ENCODE data around the gene CORO2B.

The CORO2B gene

GRCh38 chr15:68698708-68699107 lies 119.9 kb downstream of the CORO2B start:
- DNase-seq (ENCODE audit: low spot score), result no peak

- DNase-seq (ENCODE audit: low spot score), result no peak
Measured at GRCh38 chr15:68699124-68699880, 120.5 kb downstream of the CORO2B start.

DNA sequence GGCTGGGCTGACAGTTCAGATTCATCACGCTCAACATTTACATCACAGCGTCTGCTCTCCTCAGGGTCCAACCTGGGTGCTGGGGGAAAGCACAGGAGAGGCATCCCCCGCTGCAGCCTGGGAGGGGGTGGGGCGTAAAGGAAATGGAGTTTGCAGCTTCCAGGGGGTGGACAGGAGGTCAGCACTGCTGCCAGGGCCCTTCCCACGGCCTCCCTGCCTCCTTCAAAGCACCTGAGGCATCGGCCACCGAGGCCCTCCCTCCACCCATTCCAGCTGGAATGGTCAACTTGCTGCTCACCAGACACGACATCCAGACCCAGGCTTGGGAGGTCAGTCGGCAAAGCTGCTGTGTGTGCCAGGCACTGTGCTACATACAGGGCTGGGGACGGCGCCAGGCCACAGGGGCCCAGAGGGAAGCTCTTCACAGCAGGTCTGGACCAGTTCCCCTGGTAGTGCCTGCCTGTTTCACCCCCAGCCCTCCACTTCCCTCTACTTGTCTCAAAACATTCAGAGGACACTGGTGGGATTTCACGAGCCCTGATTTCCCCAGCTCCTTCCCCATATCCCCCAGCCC lies 121.2 kb downstream of the CORO2B start:
- no peak for DNase-seq (ENCODE audit: low spot score)

- DNase-seq (ENCODE audit: low spot score), result peak; percentile 55
Measured at GRCh38 chr15:68700455-68701123, 121.8 kb downstream of the CORO2B start.

GRCh38 chr15:68701886-68702285 lies 123.1 kb downstream of the CORO2B start:
- DNase-seq (ENCODE audit: low spot score), result no peak

DNA sequence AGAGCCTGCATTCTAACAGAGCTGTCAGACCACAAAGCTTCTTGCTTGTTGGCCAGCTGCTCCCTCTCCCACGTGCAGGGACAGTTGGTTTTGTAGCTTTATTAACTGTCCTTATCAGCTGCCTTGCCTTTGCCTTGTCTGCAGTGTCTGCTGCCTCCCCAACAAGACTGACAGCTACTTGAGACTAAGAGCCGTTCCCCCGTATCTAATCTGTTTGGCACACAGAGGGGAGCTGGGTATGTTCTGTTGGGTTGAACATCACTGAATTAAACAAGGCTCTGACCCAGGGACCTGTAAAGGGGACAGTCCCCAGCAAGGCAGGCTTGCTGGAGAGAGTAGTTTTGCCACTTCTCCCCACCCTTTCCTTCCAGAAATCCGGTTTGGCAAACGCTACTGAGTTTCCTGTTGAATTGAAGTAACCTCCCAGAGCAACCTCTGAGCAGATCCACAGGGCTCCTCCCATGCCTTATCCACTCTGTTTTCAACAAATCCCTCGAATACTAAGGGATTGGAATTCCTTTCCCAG lies 125.8 kb downstream of the CORO2B start:
- no peak for DNase-seq (ENCODE audit: low spot score)

- DNase-seq (ENCODE audit: low spot score), result no peak
Measured at GRCh38 chr15:68706256-68706655, 127.5 kb downstream of the CORO2B start.

DNA sequence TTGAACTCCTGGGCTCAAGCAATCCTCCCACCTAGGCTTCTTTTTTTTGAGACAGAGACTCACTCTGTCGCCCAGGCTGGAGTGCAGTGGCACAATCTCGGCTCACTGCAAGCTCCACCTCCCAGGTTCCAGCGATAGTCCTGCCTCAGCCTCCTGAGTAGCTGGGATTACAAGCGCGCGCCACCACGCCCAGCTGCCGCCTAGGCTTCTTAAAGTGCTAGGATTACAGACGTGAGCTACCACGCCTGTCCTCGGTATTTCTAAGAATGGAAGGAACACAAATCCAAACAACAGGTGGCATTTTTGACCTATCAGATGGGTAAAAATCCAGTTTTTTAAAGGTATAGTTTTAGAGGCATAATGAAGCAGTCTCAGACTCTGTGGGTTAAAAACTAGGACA lies 128.1 kb downstream of the CORO2B start:
- no peak for DNase-seq (ENCODE audit: low spot score)

DNA sequence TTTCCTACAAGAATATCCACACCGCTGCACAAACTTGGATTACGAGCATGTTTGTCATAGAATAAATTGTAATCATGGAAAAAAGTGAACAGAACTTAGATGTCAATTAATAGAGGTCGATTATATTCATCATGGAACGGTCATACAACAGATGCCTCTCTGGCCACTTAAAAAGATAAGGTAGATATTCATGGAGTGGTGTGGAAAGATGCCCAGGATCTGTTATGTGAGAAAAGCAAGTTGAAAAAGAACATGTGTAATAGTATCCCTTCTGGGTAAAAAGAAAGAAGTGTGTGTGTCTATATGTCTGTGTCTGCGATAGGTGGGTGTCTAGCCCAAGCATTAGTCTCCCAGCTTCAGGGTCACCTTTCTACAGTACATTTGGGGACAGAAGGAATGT lies 128.6 kb downstream of the CORO2B start:
- no peak for DNase-seq (ENCODE audit: low spot score)

- no peak for DNase-seq (ENCODE audit: low spot score)
Measured at GRCh38 chr15:68709876-68710275, 131.1 kb downstream of the CORO2B start.

DNA sequence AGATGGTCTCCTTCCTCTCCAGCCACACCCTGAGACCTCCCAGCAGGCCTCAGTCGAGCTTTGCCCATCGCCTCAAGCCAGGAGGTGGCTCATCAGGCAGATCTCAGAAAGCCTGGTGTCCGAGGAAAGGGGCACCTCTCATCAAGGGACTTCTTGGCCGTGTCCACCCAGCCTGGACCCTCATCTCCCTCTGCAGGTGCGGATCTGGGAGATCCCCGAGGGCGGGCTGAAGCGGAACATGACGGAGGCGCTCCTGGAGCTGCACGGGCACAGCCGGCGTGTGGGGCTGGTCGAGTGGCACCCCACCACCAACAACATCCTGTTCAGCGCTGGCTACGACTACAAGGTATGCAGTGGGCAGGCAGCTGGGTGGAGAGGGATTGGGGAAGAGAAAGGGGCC lies 131.7 kb downstream of the CORO2B start:
- no peak for DNase-seq (ENCODE audit: low spot score)

- no peak for DNase-seq (ENCODE audit: low spot score)
Measured at GRCh38 chr15:68711406-68711805, 132.6 kb downstream of the CORO2B start.

GRCh38 chr15:68712886-68713285 lies 134.1 kb downstream of the CORO2B start:
- DNase-seq (ENCODE audit: low spot score), result no peak

DNA sequence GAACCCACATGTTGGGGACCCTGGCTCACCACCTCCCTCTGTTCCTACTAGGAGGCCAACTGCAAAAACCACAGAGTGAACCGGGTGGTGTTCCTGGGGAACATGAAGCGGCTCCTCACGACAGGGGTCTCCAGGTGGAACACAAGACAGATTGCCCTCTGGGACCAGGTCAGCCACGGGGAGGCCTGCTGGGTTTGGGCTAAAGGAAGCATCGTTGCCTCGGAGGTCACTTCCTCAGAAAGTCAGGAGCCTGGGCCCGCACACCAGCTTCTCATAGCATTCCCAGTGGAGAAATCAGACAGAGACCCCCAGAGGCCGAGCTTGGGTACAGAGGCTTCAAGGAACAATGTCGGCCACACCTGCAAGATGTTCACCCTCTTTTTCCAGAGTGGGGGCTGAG lies 135.1 kb downstream of the CORO2B start:
- DNase-seq (ENCODE audit: low spot score), result no peak

GRCh38 chr15:68715111-68715510 lies 136.3 kb downstream of the CORO2B start:
- DNase-seq (ENCODE audit: low spot score), result no peak

- DNase-seq (ENCODE audit: low spot score), result no peak
Measured at GRCh38 chr15:68717951-68718350, 139.2 kb downstream of the CORO2B start.

GRCh38 chr15:68718468-68718867 lies 139.7 kb downstream of the CORO2B start:
- DNase-seq (ENCODE audit: low spot score), result no peak

- DNase-seq (ENCODE audit: low spot score), result no peak
Measured at GRCh38 chr15:68719051-68719450, 140.3 kb downstream of the CORO2B start.

DNA sequence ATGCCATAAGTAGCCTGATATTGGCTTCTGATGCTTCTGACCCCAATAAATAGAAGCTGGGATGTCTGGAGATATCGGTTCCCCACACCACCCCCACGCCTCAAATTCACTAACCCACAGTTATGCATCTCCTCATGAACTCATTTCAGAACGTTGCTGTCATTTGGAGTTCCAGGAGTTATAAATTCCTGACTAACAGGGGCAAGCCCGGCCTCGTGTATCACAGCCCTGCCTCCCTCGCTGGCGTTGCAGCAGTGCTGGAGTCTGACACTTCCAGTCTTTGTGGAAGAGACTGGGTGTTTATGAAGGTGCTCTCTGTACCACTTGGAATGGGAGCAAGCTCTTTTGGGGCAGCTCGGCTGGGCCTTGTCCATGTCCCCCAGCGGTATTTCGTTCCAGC lies 140.9 kb downstream of the CORO2B start:
- no peak for DNase-seq (ENCODE audit: low spot score)

DNA sequence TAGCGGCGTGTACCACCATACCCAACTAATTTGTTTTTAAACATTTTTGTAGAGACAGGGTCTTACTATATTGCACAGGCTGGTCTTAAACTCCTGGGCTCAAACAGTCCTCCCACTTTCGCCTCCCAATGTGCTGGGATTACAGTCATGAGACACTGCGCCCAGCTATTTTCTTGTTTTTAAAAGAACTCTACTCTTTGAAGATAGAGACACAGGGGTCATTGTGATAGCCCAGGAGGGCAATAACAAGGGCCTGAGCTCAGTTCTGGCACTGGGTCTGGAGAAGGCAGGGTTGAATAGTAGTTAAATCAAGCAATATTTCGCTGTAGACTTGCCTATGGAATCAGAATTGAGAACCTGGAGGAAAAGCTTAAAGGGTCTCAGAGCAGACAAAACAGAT lies 143.1 kb downstream of the CORO2B start:
- DNase-seq (ENCODE audit: low spot score), result no peak

DNA sequence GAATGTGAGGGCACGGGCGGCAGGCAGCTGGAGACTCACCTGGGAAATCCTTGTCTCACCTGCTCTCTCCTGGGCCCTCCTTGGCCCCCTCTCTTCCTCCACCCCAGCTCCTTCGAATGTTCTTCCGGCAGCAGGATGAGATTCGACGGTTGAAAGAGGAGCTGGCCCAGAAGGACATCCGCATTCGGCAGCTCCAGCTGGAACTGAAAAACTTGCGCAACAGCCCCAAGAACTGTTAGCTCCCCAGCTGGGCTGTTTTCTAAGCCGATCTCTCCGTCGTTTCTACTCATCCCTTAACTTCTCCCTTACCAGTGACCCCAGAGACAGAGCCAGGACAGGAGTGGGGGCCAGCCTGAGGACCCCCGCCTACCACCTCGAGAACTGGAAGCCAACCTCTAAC lies 146.9 kb downstream of the CORO2B start:
- DNase-seq (ENCODE audit: low spot score), result no peak

DNA sequence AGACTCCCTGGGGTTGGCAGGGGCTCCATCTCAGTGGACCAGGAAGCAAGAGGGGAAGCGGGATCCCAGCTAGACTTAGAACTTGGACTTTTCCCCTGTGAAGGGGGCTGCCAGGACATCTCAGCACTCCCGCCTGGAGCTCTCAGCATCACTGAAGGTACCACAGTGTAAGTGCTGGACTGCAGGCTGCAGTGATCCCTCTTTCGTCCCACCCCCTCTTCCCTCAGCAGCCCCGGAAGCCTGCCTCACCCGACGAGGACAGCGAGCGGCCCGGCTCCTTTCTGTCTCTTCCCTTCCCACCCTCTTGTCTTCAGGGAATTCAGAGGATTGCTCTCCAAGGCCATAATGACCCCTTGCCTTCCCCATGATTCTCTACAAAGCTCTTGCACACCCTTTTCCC lies 147.5 kb downstream of the CORO2B start:
- no peak for DNase-seq (ENCODE audit: low spot score)
